DND-41 (cell line): ENCODE data around the gene MAST2.

ENCODE experiments used
- ATAC-seq: fragments of 200-7000 bp; cut with Tn5 transposase; 3 replicates; pipeline ENCODE4 v1.9.1; 2021; ENCODE audit warnings: low read depth; ENCODE audit not compliant: insufficient read depth
- DNase-seq: peaks from one replicate; pipeline ENCODE4 v3.0.0-alpha.2; 2020
- H2AFZ ChIP-seq: 2 replicates; pipeline ENCODE4 v1.6.0; 2012; ENCODE audit warnings: low read depth, low read length
- H3K27ac ChIP-seq: 2 replicates; pipeline ENCODE4 v1.5.1; 2012; ENCODE audit warnings: low read length, inconsistent platforms
- H3K27me3 ChIP-seq: fragments of 200-600 bp; sonication (generic); 2 replicates; pipeline ENCODE4 v1.6.0; 2012; ENCODE audit warnings: low read length, mild to moderate bottlenecking, inconsistent platforms; ENCODE audit not compliant: insufficient read depth, poor library complexity
- H3K36me3 ChIP-seq: 2 replicates; pipeline ENCODE4 v1.5.1; 2012; ENCODE audit warnings: low read length, inconsistent platforms; ENCODE audit not compliant: insufficient read depth
- H3K4me1 ChIP-seq: 2 replicates; pipeline ENCODE4 v1.5.1; 2012; ENCODE audit warnings: mild to moderate bottlenecking, low read length; ENCODE audit not compliant: insufficient read depth
- H3K4me2 ChIP-seq: 2 replicates; pipeline ENCODE4 v1.6.0; 2012; ENCODE audit warnings: mild to moderate bottlenecking, moderate library complexity, low read length, inconsistent platforms; ENCODE audit not compliant: insufficient read depth
- H3K4me3 ChIP-seq, 2 experiments: fragments of 200-600 bp in 1 of 2; shearing (Covaris generic) in 1 of 2; 2 replicates each; pipeline ENCODE4 v1.5.1; 2012 to 2016; ENCODE audit warnings: inconsistent platforms in 2 of 2, low read length in 2 of 2, mild to moderate bottlenecking in 2 of 2, low read depth in 1 of 2, moderate library complexity in 1 of 2
- H3K79me2 ChIP-seq: 2 replicates; pipeline ENCODE4 v1.6.0; 2012; ENCODE audit warnings: low read length, inconsistent platforms; ENCODE audit not compliant: insufficient read depth
- H3K9ac ChIP-seq: 2 replicates; pipeline ENCODE4 v1.6.0; 2012; ENCODE audit warnings: low read depth, mild to moderate bottlenecking, inconsistent platforms, low read length, moderate library complexity
- H3K9me3 ChIP-seq: 2 replicates; pipeline ENCODE4 v1.5.1; 2012; ENCODE audit warnings: low read length, moderate library complexity, mild to moderate bottlenecking, inconsistent platforms; ENCODE audit not compliant: insufficient read depth, severe bottlenecking
- H4K20me1 ChIP-seq: 2 replicates; pipeline ENCODE4 v1.6.0; 2012; ENCODE audit warnings: low read length; ENCODE audit not compliant: insufficient read depth
- EZH2 ChIP-seq: IDR thresholded peaks from 3 replicates; pipeline ENCODE4 v1.6.1; 2012; ENCODE audit warnings: borderline replicate concordance, low read depth, mild to moderate bottlenecking, moderate library complexity, low read length, inconsistent platforms; ENCODE audit not compliant: severe bottlenecking
- TF ChIP-seq, protein P1 (sequence below): IDR thresholded peaks from 2 replicates; pipeline ENCODE4 v1.5.1; 2012; ENCODE audit warnings: borderline replicate concordance, low read length, moderate library complexity, mild to moderate bottlenecking; ENCODE audit not compliant: poor library complexity, severe bottlenecking; ENCODE audit errors: extremely low read depth

Gene MAST2

DNA sequence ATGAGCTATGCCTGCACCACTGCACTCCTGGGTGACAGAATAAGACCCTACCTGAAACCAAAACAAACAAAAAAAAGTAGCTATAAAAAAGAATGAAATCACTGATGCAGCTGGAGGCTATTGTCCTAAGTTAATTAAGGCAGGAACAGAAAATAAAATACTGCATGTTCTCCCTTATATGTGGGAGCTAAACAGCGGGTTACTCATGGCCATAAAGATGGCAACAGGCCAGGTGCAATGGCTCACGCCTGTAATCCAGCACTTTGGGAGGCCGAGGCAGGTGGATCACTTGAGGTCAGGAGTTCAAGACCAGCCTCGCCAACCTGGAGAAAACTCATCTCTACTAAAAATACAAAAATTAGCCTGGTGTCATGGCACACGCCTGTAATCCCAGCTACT, 176.4 kb downstream of the MAST2 start:
- H3K4me1 ChIP-seq, result no peaks in the 10 kb centered on the region
- H3K27ac ChIP-seq, result no peak overlapping the region
- no peak overlapping the region for H2AFZ ChIP-seq
- no peak overlapping the region for H3K9ac ChIP-seq
- no peak overlapping the region for H3K4me3 ChIP-seq
- no peak for TF ChIP-seq EZH2
- TF ChIP-seq, protein P1, sequence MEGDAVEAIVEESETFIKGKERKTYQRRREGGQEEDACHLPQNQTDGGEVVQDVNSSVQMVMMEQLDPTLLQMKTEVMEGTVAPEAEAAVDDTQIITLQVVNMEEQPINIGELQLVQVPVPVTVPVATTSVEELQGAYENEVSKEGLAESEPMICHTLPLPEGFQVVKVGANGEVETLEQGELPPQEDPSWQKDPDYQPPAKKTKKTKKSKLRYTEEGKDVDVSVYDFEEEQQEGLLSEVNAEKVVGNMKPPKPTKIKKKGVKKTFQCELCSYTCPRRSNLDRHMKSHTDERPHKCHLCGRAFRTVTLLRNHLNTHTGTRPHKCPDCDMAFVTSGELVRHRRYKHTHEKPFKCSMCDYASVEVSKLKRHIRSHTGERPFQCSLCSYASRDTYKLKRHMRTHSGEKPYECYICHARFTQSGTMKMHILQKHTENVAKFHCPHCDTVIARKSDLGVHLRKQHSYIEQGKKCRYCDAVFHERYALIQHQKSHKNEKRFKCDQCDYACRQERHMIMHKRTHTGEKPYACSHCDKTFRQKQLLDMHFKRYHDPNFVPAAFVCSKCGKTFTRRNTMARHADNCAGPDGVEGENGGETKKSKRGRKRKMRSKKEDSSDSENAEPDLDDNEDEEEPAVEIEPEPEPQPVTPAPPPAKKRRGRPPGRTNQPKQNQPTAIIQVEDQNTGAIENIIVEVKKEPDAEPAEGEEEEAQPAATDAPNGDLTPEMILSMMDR, result no peak
- H3K27me3 ChIP-seq, result no peaks in the 10 kb centered on the region
- no peaks in the 10 kb centered on the region for H4K20me1 ChIP-seq
- H3K79me2 ChIP-seq, result no peaks in the 10 kb centered on the region
- no peaks in the 10 kb centered on the region for H3K9me3 ChIP-seq
- ATAC-seq, result no peak
- no peak overlapping the region for H3K4me2 ChIP-seq
- no peaks in the 10 kb centered on the region; the same call in 1 of the 2 replicates for H3K36me3 ChIP-seq
- DNase-seq, result no peak

- Histone ChIP-seq H4K20me1 (no peaks in the 10 kb centered on the region), H3K27ac (no peak overlapping the region), H3K9me3 (no peaks in the 10 kb centered on the region), H3K79me2 (no peaks in the 10 kb centered on the region), H2AFZ (no peak overlapping the region), H3K4me3 (no peak overlapping the region), H3K4me2 (no peak overlapping the region), H3K9ac (no peak overlapping the region), H3K36me3 (no peaks in the 10 kb centered on the region; the same call in 1 of the 2 replicates), H3K27me3 (no peaks in the 10 kb centered on the region), H3K4me1 (no peaks in the 10 kb centered on the region)
- ATAC-seq, result no peak
- DNase-seq, result no peak
- TF ChIP-seq, protein P1, result no peak
- TF ChIP-seq EZH2, result no peak
Observed at GRCh38 chr1:45982359-45982758, 178.9 kb downstream of the MAST2 start.

DNA sequence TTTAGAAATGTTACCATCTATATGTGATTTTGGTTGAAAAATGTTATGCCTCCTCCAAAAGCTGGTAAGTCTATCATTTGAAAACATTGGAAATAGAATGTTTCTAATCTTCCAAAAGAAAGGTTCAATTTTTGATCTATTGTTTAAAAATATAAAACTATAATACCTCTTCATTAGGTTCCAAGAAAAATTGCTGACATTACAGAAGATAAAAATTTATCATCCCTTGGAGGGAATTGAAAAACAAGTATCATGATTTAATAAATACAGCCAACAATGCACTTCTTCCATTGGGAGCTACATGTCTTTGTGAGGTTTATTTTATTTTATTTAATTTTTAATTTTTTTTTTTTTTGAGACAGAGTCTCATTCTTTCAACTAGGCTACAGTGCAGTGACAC, 180.6 kb downstream of the MAST2 start:
- Histone ChIP-seq H3K4me2 (no peak overlapping the region), H3K4me1 (no peaks in the 10 kb centered on the region), H3K4me3 (no peak overlapping the region), H2AFZ (no peak overlapping the region), H3K27ac (no peak overlapping the region), H3K36me3 (no peaks in the 10 kb centered on the region; the same call in 1 of the 2 replicates), H3K27me3 (no peaks in the 10 kb centered on the region), H4K20me1 (no peaks in the 10 kb centered on the region), H3K9ac (no peak overlapping the region), H3K9me3 (no peaks in the 10 kb centered on the region), H3K79me2 (no peaks in the 10 kb centered on the region)
- ATAC-seq (no peak), DNase-seq (no peak)
- no peak for TF ChIP-seq EZH2
- TF ChIP-seq, protein P1, result no peak

DNA sequence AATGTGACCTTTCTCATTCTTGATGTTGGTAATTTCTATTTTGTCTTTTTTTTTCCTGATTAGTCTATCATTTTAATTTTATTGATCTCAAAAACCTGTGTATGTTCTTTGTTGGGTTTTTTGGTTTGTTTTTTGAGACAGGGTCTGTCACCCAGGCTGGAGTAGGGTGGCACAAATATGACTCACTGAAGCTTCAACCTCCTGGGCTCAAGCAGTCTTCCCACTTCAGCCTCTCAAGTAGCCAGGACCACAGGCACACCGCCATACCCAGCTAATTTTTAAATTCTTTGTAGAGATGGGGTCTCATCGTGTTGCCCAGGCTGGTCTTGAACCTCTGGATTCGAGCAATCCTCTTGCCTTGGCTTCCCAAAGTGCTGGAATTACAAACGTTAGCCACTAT, 183.8 kb downstream of the MAST2 start:
- Histone ChIP-seq H3K79me2 (no peaks in the 10 kb centered on the region), H3K27me3 (no peaks in the 10 kb centered on the region), H3K27ac (no peak overlapping the region), H3K4me3 (no peak overlapping the region), H3K4me1 (no peaks in the 10 kb centered on the region), H3K9ac (no peak overlapping the region), H4K20me1 (no peaks in the 10 kb centered on the region), H3K36me3 (no peaks in the 10 kb centered on the region), H2AFZ (no peak overlapping the region), H3K9me3 (no peaks in the 10 kb centered on the region), H3K4me2 (no peak overlapping the region)
- ATAC-seq (no peak), DNase-seq (no peak)
- no peak for TF ChIP-seq EZH2
- TF ChIP-seq, protein P1, result no peak
